ENCODE measurements around the gene ELMO1. TPM values are rescaled to one million over a fixed set of nuclear protein-coding genes. Genes with fewer than 3 reads are reported as not detected.
A peak's percentile ranks its signal among the peaks of the same experiment; 100 is the strongest.

The ELMO1 gene
- total RNA-seq, 1 donor from 2014 or later: 110 TPM

GRCh38 chr7:37038706-37039105, 410.0 kb downstream of the ELMO1 start:
- DNase-seq: no peak

GRCh38 chr7:37037286-37037685, 411.4 kb downstream of the ELMO1 start:
- intact Hi-C loops (cut with micrococcal nuclease): no loop called here
- peaks cover 44% of the 10 kb centered on the region for H3K36me3 Mint-ChIP-seq (ENCODE audit: low read depth)

More at GRCh38 chr7:37038706-37039105, 410.0 kb downstream of the ELMO1 start:
- Mint-ChIP-seq H3K36me3 (ENCODE audit: low read depth) (peaks cover 40% of the 10 kb centered on the region), H3K9me3 (peaks cover 7% of the 10 kb centered on the region), H3K27ac (no peak overlapping the region), H3K27me3 (no peaks in the 10 kb centered on the region), H3K4me1 (peaks cover 3% of the 10 kb centered on the region), H3K4me3 (no peak overlapping the region)
- intact Hi-C loops (cut with micrococcal nuclease): no loop called here

GRCh38 chr7:37035631-37036030, 413.0 kb downstream of the ELMO1 start:
- intact Hi-C loops (cut with micrococcal nuclease): no loop called here
- peaks cover 25% of the 10 kb centered on the region for H3K4me1 Mint-ChIP-seq
- no peak for DNase-seq
- H3K36me3 Mint-ChIP-seq (ENCODE audit: low read depth): peaks cover 50% of the 10 kb centered on the region
- H3K9me3 Mint-ChIP-seq: peaks cover 7% of the 10 kb centered on the region
- no peaks in the 10 kb centered on the region for H3K27me3 Mint-ChIP-seq
- H3K4me3 Mint-ChIP-seq: no peak overlapping the region
- H3K27ac Mint-ChIP-seq: no peak overlapping the region

More at GRCh38 chr7:37037286-37037685, 411.4 kb downstream of the ELMO1 start:
- DNase-seq: no peak
- Mint-ChIP-seq H3K9me3 (peaks cover 7% of the 10 kb centered on the region), H3K27ac (no peak overlapping the region), H3K4me1 (peaks cover 8% of the 10 kb centered on the region), H3K4me3 (no peak overlapping the region), H3K27me3 (no peaks in the 10 kb centered on the region)

DNA sequence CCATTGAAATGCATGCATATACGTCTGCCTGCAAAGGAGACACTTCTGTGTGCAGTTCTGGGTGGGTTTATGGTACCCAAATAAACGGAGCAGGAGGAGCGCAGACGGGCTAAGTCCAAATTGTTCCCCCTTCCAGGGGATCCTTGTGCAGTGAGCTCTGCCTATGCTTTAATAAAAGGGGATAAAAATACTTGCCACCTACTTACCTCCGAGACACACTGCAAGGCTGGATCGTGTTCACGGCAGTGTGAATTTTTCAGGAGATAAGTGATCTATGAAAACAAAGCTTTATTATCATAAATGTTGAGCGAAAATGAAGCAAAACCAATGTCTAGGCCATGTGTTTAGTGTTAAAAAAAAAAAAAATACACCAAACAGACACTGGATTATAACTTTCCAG, 415.5 kb downstream of the ELMO1 start:
- Mint-ChIP-seq H3K27me3 (no peaks in the 10 kb centered on the region), H3K4me1 (peaks cover 42% of the 10 kb centered on the region), H3K9me3 (peaks cover 2% of the 10 kb centered on the region), H3K4me3 (no peak overlapping the region), H3K36me3 (ENCODE audit: low read depth) (peaks cover 38% of the 10 kb centered on the region), H3K27ac (no peak overlapping the region)
- no peak for DNase-seq
- intact Hi-C loops (cut with micrococcal nuclease): loop anchor here (5.0 kb wide), 1 partner anchor 356 kb away; no protein-coding TSS in a partner anchor

GRCh38 chr7:37032258-37032601, 416.4 kb downstream of the ELMO1 start:
- H3K36me3 Mint-ChIP-seq (ENCODE audit: low read depth): peaks cover 34% of the 10 kb centered on the region
- intact Hi-C loops (cut with micrococcal nuclease): loop anchor here (5.0 kb wide), 1 partner anchor 355 kb away; no protein-coding TSS in a partner anchor
- H3K27ac Mint-ChIP-seq: peak overlapping the region; percentile 77
- no peak overlapping the region for H3K4me3 Mint-ChIP-seq
- no peak for DNase-seq
- H3K27me3 Mint-ChIP-seq: no peaks in the 10 kb centered on the region
- peaks cover 44% of the 10 kb centered on the region for H3K4me1 Mint-ChIP-seq
- H3K9me3 Mint-ChIP-seq: no peaks in the 10 kb centered on the region

DNA sequence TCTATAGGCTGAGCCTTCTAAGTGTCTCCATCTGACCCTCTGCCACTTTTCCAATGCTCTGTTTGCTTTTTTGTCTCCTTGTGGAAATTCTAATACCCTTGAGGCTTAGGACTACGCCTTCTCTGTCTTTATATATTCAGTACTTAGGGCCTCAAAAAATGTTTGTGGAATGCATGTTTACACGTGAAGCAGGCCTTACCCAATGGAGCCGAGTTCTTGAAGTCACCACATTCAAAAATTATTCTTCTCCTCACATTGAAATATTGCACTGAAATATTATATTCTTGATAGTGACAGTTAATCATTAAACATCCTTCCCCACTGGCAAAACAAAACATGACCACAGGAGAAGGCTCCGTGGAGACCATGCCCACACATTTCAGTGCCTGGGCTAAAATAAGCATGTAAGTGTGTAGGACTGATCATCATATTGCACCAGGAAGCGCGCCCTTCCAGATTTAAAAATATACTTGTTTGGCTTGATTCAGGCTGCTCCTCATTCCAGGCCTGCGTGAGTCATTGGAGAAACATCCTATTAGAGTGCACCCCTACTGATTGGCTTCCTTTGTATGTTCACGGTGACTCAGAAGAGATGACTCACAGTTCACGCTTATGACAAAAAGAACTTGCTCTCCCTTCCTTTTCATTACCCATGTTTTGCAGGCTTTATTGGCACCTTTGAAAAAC, 416.9 kb downstream of the ELMO1 start:
- Mint-ChIP-seq H3K4me1 (peaks cover 49% of the 10 kb centered on the region), H3K9me3 (no peaks in the 10 kb centered on the region), H3K36me3 (ENCODE audit: low read depth) (peaks cover 37% of the 10 kb centered on the region), H3K4me3 (no peak overlapping the region), H3K27ac (peak overlapping the region; percentile 77), H3K27me3 (no peaks in the 10 kb centered on the region)
- intact Hi-C loops (cut with micrococcal nuclease): loop anchor here (5.0 kb wide), 1 partner anchor 354 kb away; no protein-coding TSS in a partner anchor
- DNase-seq: peak; percentile 72

DNA sequence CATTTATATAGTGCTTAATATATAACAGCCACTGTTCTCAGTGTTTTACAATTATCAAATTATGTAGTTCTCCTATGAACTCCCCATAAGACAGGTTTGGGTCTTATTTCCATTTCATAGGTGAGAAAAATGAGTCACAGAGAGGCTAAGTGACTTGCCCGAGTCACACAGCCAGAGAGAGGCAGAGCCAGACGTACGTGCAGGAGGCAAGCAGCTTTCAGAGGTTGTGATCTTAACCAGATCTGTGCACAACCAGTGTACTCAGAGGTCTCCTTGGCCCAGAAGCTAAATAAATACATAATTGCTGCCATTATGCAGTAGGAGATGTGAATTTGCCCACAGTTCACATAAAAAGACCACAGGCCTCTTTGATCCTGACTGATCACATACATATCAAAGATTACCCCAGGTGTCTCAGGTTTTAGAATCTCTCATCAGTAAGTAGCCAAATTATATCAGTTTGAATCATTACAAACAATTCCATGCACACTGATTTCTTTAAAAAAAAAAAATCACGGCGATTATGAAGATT, 419.7 kb downstream of the ELMO1 start:
- intact Hi-C loops (cut with micrococcal nuclease): loop anchor here (1.0 to 5.0 kb wide), 4 partner anchors 36 to 176 kb away; no protein-coding TSS in a partner anchor
- Mint-ChIP-seq H3K4me1 (peaks cover 50% of the 10 kb centered on the region), H3K27me3 (no peaks in the 10 kb centered on the region), H3K27ac (peak overlapping the region; percentile 48), H3K4me3 (no peak overlapping the region), H3K36me3 (ENCODE audit: low read depth) (peaks cover 42% of the 10 kb centered on the region), H3K9me3 (no peaks in the 10 kb centered on the region)
- no peak for DNase-seq

DNA sequence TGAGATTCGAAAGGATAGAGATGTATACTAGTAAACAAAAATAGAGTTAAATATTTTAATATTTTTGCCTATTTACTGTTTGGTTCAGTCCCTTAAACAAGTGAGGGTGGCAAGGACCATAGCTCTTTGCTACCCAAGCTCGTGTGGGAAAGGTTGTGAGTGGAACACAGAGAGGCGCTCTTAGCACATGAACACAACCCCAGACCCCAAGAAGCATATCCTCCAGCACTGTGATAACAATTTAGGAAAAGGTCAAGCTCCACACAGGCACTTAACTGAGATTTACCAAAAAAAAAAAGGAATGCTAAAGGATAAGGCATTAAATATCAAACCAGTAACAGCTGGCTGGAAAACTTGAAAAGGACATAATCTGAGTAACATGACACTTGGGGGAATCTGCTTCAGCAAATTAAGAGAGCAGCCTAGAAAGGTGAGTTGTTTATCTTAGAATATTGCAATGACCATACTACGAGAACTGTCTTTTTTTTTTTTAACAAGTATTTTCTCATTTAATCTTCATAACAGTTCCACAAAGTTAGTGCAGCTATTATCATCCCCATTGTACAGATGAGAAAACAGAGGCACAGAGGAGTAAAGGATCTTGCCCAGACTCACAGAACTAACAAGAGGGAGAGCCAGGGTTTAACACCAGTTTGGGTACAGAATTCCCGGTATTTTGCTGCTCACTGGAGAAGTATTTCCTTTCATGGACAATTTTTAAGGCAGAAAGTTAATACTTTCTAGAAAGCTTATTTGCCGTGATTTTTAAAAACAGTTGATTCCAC, 420.9 kb downstream of the ELMO1 start:
- H3K27me3 Mint-ChIP-seq: no peaks in the 10 kb centered on the region
- H3K27ac Mint-ChIP-seq: peak overlapping the region; percentile 31
- H3K36me3 Mint-ChIP-seq (ENCODE audit: low read depth): peaks cover 40% of the 10 kb centered on the region
- DNase-seq: no peak
- H3K4me3 Mint-ChIP-seq: no peak overlapping the region
- intact Hi-C loops (cut with micrococcal nuclease): loop anchor here (2.0 to 5.0 kb wide), 3 partner anchors 67 to 175 kb away; no protein-coding TSS in a partner anchor
- peaks cover 47% of the 10 kb centered on the region for H3K4me1 Mint-ChIP-seq
- no peaks in the 10 kb centered on the region for H3K9me3 Mint-ChIP-seq

GRCh38 chr7:37027104-37027503, 421.6 kb downstream of the ELMO1 start:
- DNase-seq: no peak
- Mint-ChIP-seq H3K27ac (peak overlapping the region; percentile 31), H3K4me3 (no peak overlapping the region), H3K36me3 (ENCODE audit: low read depth) (peaks cover 37% of the 10 kb centered on the region), H3K9me3 (no peaks in the 10 kb centered on the region), H3K4me1 (peaks cover 42% of the 10 kb centered on the region), H3K27me3 (no peaks in the 10 kb centered on the region)
- intact Hi-C loops (cut with micrococcal nuclease): loop anchor here (5.0 kb wide), 1 partner anchor 155 kb away; no protein-coding TSS in a partner anchor

GRCh38 chr7:37018954-37019353, 429.7 kb downstream of the ELMO1 start:
- DNase-seq: no peak
- intact Hi-C loops (cut with micrococcal nuclease): no loop called here
- Mint-ChIP-seq H3K9me3 (no peaks in the 10 kb centered on the region), H3K4me3 (no peak overlapping the region), H3K27ac (no peak overlapping the region), H3K4me1 (peaks cover 8% of the 10 kb centered on the region), H3K36me3 (ENCODE audit: low read depth) (peaks cover 34% of the 10 kb centered on the region), H3K27me3 (no peaks in the 10 kb centered on the region)

- H3K36me3 Mint-ChIP-seq (ENCODE audit: low read depth): peaks cover 46% of the 10 kb centered on the region
- intact Hi-C loops (cut with micrococcal nuclease): no loop called here
- H3K4me3 Mint-ChIP-seq: no peak overlapping the region
- H3K9me3 Mint-ChIP-seq: no peaks in the 10 kb centered on the region
- H3K27ac Mint-ChIP-seq: no peak overlapping the region
- H3K4me1 Mint-ChIP-seq: peaks cover 8% of the 10 kb centered on the region
- DNase-seq: no peak
- H3K27me3 Mint-ChIP-seq: no peaks in the 10 kb centered on the region
Measured at GRCh38 chr7:37016064-37016878, 432.4 kb downstream of the ELMO1 start.

GRCh38 chr7:37015353-37016034, 433.2 kb downstream of the ELMO1 start:
- intact Hi-C loops (cut with micrococcal nuclease): no loop called here
- H3K9me3 Mint-ChIP-seq: no peaks in the 10 kb centered on the region
- no peak for DNase-seq

GRCh38 chr7:37013771-37014170, 434.9 kb downstream of the ELMO1 start:
- peaks cover 9% of the 10 kb centered on the region for H3K4me1 Mint-ChIP-seq
- no peaks in the 10 kb centered on the region for H3K9me3 Mint-ChIP-seq
- intact Hi-C loops (cut with micrococcal nuclease): no loop called here
- H3K27me3 Mint-ChIP-seq: no peaks in the 10 kb centered on the region
- H3K36me3 Mint-ChIP-seq (ENCODE audit: low read depth): peaks cover 43% of the 10 kb centered on the region
- H3K27ac Mint-ChIP-seq: no peak overlapping the region
- no peak for DNase-seq
- H3K4me3 Mint-ChIP-seq: no peak overlapping the region

More at GRCh38 chr7:37015353-37016034, 433.2 kb downstream of the ELMO1 start:
- H3K27me3 Mint-ChIP-seq: no peaks in the 10 kb centered on the region
- peaks cover 46% of the 10 kb centered on the region for H3K36me3 Mint-ChIP-seq (ENCODE audit: low read depth)
- H3K4me1 Mint-ChIP-seq: peaks cover 8% of the 10 kb centered on the region
- no peak overlapping the region for H3K27ac Mint-ChIP-seq
- no peak overlapping the region for H3K4me3 Mint-ChIP-seq

Data from activated CD4-positive, alpha-beta T cell treated with anti-CD3 and anti-CD28 coated beads, Interleukin-2, amount 10 ng/mL, durations not matched to agents 24 days and 14 days (primary cell).